IPS DF 4.7 (cell line): Measurements from ENCODE around the gene RRAD.
A peak's percentile ranks its signal among the peaks of the same experiment; 100 is the strongest.
"Not testable (repeated sequence)": the region's sequence is repeated elsewhere in the genome, so short reads cannot be mapped to it uniquely, and the experiment has no call there.

Experiments
- DNase-seq: peaks from one replicate; pipeline ENCODE4 v3.0.0-alpha.2; 2013; ENCODE audit warnings: low spot score; ENCODE audit errors: extremely low read depth

Gene RRAD, protein sequence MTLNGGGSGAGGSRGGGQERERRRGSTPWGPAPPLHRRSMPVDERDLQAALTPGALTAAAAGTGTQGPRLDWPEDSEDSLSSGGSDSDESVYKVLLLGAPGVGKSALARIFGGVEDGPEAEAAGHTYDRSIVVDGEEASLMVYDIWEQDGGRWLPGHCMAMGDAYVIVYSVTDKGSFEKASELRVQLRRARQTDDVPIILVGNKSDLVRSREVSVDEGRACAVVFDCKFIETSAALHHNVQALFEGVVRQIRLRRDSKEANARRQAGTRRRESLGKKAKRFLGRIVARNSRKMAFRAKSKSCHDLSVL

DNA sequence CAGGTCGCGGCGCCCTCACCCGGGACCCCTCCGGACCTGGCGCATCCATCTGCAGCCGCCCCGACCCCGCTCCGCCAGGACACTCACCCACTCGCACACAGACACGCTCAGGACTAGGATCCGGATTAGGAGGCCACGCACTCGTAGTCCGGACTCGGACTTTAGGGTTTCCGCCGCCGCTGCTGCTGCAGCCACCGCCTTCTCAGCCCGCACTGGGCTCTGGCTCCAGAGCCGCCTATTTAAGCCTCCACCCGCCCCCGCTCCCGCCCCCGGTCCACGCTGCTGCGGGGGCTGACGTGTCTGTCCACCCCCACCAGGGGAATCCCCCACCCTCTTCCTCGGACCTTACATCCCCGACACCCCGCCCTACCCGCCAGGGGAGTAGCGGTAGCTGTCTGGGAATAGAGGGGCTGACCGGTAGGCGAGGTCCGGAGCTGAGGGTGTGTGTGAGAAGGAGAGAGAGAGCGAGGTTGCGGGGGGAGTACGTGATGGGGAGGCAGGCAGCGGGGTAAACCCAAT is at the start of gene RRAD:
Gene RRAD, minus strand, starts transcription at position 214 of the 519 bp plus-strand sequence. CDS start 356 bp downstream, outside the sequence.
- no peak for DNase-seq

- not testable (repeated sequence) for DNase-seq
Measured at GRCh38 chr16:66974932-66975246, 49.6 kb upstream of the RRAD start.

GRCh38 chr16:66974156-66974931 is 49.0 kb upstream of the RRAD start:
- not testable (repeated sequence) for DNase-seq

GRCh38 chr16:66973716-66974115 is 48.4 kb upstream of the RRAD start:
- DNase-seq: no peak

GRCh38 chr16:66972983-66973382 is 47.6 kb upstream of the RRAD start:
- DNase-seq: no peak

DNA sequence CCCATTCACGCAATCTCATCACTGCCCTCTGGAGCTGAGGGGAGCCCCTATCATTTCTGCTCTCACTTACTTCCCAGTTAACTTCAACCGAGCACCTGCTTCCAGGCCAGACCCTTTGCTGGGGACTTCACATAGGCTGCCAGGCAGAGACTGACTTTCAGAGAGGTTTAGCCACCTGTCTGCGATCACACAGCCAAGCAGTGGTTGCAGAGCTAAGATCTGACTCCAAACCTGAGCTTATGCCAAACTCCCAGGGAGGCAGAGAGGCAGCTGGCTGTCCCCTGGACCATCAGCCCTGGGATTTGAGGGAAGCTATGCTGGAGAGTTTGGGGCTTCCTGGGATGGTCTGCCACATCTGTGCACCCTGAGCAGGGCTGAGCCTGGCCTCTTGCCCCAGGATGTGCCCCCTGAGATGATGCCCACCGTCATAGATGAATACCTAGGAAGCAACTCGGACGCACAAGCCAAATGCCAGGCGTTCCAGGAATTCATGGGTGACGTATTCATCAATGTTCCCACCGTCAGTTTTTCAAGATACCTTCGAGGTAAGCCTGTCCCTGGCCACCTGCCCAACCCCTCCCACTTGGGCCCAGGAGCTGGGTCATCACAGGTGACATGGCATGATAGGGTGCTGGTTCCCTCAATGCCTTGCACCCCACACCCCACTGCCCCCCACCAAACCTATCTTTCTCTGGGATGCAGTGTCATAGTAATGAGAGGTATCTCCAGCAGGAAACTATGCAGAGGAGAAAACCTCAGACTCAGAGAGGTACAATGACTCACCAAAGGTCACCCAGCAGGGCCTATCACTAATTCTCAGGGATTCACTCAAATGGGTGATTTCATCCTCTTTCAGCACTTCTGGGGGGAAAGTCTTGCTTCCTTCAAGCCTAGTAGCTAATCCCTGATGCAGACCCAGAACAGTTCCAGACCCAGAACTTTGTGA is 45.7 kb upstream of the RRAD start:
- no peak for DNase-seq

GRCh38 chr16:66968847-66969246 is 43.5 kb upstream of the RRAD start:
- DNase-seq: no peak

GRCh38 chr16:66964049-66964448 is 38.7 kb upstream of the RRAD start:
- no peak for DNase-seq

- DNase-seq: no peak
Measured at GRCh38 chr16:66961914-66962313, 36.6 kb upstream of the RRAD start.

- DNase-seq: peak; percentile 87
Measured at GRCh38 chr16:66961065-66961744, 35.9 kb upstream of the RRAD start, which contains the start of gene CES3. Gene CES3 (plus strand): TSS chr16:66961266. CDS start chr16:66961308, 42 bp downstream.

GRCh38 chr16:66960270-66960669 is 34.9 kb upstream of the RRAD start:
- no peak for DNase-seq

DNA sequence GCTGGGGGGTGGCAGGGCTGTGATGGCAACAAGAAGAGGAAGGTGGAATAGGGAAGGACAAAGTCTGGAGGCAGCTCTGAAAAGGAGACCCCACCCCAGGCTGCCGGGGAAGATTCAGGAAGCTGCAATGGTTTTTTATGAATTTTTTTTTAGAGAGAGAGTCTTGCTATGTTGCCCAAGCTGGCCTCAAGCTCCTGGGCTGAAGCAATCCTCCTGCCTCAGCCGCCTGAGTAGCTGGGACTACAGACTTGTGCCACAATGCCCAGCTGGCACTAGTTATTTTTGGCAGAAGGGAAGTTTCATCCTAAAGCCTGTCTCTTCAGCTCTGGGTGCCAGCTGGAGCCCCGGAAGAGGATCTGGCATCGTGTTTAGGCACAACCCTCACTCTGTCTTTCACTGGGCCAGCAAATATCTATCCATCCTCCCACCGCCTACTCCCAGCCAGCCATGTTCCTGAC is 34.4 kb upstream of the RRAD start:
- DNase-seq: no peak

DNA sequence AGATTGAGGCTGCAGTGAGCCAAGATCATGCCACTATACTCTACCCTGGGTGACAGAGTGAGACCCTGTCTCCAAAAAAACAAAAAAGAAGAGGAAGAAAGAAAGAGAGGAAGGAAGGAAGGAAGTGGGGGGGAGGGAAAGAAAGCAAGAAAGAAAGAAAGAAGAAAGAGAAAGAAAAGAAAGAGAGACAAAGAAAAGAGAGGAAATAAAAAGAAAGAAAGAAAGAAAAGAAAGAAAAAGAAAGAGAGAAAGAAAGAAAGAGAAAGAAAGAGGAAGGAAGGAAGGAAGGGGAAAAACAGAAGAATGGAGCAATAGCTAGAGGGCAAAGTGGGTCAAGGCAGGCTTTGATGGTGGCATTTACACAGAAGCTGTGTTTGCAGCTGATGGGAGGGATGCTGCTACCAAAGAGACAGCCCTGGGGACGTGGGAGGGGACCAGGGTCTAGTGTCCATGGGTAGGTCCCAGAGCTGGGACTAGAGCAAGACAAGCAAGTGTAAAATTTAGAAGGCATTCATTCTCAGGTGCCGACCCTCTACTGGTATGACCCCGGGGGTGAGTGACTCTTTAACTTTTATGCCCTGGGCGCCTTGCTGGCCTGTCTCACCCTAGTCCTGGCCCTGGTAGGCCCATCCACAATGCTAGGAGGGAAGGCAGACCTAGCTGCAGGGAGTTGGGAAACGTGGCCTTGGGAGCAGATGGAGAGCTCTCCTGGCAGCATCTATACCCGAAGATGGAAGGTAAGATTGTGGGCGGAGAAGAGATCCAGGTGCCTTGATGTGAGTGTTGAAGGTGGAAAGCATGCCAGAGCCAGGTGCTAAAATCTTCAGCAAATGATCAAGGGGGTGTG is 33.7 kb upstream of the RRAD start:
- DNase-seq: no peak

- DNase-seq: not testable (repeated sequence)
Measured at GRCh38 chr16:66956154-66956457, 30.8 kb upstream of the RRAD start.

GRCh38 chr16:66955363-66956153 is 30.2 kb upstream of the RRAD start:
- not testable (repeated sequence) for DNase-seq

- DNase-seq: peak; percentile 41
Measured at GRCh38 chr16:66954097-66954659, 28.8 kb upstream of the RRAD start.

DNA sequence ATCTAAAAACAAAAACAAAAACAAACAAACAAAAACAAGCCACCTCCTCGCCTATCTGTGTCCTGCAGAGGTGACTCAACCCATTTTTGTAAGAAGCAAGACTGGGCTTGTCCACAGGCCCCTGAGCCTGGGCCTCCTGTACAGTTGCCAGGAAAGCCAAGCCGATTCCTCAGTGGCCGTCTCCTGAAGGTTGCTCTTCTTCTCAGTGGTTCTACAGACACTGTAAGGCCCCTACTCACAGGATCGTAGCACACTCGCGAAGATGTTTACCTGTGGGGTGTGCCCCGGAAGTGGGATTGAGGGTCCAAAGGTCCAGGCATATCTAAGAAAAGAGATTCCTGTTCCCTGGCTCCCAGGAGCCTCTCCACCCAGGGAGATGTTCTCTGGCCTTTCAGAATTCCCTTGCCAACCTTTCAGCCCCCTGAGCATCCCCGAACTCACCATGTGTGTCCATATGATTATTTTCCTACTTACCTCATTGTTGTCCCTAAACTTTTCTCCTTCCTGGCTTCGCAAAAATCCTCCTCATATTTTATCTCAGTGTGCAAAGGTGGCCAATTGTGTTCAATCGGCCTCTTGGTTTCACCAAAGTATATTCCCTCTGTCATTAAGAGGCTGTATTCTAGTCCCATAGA is 28.2 kb upstream of the RRAD start:
- DNase-seq: no peak

DNA sequence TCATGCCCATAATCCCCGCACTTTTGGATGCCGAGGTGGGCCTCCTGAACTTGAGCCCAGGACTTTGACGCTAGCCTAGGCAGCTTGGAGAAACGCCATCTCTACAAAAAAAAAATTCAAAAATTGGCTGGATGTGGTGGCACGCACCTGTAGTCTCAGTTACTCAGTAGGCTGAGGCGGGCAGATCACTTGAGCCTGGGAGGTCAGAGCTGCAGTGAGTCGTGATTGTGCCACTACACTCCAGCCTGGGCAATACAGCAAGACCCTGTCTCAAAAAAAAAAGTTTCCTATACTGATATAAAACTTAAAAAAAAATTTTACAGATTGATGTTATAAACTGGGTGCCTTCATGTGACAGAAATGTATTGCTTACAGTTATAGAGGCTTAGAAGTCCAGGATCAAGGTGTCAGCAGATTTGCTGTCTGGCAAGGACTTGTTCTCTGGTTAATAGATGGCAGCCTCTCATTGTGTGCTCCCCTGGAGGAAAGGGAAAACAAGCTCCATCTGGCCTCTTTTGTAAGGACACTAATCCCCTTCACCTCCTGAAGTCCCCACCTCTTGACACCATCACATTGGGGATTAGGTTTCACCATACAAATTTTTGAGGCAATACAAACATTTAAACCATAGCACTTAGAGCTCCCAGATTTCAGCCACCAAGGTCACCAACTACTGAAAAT is 27.2 kb upstream of the RRAD start:
- no peak for DNase-seq
